NCI-H187 (cell line): ENCODE data around the gene SRSF12.
"Not testable (repeated sequence)": the region's sequence is repeated elsewhere in the genome, so short reads cannot be mapped to it uniquely, and the experiment has no call there.

Experiments
- DNase-seq, 2 experiments: peaks; one replicate each; lab custom pipeline; 2025; lab: John Stamatoyannopoulos, UW

Gene SRSF12

DNA sequence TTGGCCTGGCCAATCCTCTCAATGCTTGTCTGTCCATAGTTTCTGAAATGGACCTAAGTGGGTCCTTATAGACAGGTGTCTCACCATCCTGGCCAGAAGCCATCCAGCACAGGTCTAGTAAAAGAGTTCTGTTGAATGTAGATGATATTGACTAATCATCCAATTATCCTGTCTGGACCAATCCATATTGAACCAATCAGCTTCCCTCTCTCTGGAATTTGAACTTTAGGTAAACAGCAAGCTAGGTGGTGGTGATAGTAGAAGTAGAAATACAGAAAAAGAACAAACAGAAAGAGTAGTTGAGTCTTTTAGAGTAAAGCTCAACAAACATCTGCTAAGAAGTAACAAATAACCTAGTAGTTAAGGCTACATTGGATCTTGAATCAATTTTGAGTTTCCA is 46.8 kb downstream of the SRSF12 start:
- DNase-seq: no peak

DNA sequence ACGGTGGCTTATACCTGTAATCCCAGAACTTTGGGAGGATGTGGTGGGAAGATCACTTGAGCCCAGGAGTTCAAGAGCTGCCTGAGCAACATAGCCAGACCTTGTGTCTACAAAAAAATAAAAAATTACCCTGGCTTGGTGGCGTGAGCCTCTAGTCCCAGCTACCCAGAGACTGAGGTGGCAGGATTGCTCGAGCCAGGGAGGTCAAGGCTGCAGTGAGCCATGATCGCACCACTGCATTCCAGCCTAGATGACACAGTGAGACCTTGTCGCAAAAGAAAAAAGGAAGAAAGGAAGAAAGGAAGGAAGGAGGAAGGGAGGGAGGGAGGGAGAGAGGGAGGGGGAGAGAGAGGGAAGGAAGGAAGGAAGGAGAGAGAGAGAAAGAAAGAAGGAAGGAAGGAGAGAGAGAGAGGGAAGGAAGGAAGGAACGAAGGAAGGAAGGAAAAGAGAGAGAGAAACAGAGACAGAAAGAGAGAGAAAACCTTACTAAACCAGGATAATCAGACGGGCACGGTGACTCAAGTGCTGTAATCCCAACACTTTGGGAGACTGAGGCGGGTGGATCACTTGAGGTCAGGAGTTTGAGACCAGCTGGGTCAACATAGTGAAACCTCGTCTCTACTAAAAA is 48.2 kb downstream of the SRSF12 start:
- no peak for DNase-seq

DNA sequence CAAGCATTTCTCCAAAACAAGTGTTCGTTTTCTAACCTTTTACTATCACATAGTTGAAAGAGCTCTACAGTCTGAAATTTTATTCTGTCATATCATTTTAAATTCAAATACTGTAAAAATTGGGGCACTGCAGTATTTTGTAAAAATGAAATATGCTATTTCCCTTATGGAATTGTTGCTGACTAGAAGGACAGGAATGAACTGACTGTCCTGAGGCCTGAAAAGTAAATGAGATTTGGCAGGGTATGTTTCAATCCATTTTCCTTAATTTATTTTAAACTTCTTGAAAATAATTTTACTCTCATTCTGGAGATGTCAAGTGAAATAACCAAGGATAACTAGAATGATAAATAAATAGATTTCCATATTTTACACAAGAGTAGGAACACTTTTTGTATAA is 49.2 kb downstream of the SRSF12 start:
- DNase-seq: no peak

DNA sequence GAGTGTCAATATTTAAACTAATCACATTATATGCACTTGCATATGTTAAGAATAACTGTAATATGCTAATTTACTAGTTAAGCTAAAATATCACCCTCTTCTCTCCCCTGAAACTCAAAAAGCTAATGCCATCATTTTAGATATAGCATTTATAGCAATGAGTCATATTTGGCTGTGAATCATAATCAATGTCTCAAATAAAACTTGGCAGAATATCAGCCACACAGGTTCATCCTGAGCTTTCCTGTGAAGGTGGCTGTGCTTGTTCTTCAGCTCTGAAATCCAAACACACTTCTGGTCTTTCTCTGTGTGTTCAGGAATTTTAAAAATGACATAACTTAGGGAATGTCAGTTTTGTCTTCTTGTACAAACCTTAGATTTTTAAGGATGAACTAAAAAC is 50.1 kb downstream of the SRSF12 start:
- DNase-seq: no peak

DNA sequence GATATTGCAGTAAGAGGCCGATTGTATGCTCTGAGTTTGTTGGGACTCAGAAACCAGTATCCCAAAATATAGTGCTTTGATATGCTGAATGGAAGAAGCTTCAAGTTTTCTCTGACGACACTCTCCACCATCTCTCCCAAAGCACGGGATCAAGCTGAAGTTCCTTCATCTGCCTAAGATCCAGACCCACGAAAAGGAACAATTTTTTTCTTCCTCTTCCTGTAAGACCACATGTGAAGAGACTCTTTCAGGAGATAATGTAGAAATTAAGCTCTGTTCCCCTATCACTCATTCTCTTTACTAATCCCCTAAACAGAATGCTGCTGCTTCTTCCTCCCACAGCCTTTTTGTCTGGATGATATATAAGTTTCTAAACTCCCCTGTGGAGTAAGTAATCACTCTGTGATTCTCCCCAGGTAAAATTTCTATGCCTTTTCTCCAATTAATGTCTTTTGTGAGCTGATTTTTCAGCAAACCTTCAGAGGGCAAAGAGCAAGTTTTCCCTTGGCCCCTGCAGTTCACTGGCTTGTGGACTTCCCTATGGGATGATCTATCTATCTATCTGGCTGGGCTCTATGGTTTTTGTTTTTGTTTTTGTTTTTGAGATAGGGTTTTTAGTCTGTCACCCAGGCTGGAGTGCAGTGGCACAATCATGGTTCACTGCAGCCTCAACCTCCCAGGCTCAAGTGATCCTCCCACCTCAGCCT is 50.8 kb downstream of the SRSF12 start:
- no peak for DNase-seq

DNA sequence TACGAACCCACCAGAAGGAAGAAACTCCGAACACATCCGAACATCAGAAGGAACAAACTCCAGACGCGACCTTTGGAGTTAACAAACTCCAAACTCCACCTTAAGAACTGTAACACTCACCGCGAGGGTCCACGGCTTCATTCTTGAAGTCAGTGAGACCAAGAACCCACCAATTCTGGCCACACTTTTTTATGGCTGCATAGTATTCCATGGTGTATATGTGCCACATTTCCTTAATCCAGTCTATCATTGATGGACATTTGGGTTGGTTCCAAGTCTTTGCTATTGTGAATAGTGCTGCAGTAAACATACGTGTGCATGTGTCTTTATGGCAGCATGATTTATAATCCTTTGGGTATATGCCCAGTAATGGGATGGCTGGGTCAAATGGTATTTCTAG is 51.8 kb downstream of the SRSF12 start:
- not testable (repeated sequence) for DNase-seq

DNA sequence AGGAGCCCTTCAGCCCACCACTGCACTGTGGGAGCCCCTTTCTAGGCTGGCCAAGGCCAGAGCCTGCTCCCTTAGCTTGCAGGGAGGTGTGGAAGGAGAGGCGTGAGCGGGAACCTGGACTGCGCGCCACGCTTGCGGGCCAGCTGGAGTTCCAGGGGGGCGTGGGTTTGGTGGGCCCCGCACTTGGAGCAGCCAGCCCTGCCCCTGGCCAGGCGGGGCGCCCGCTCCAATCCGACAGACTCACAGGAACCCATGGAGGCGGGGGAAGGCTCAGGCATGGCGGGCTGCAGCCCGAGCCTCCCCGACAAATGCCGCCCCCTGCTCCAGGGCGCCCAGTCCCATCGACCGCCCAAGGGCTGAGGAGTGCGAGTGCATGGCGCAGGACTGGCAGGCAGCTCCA is 52.9 kb downstream of the SRSF12 start:
- DNase-seq: not testable (repeated sequence)

DNA sequence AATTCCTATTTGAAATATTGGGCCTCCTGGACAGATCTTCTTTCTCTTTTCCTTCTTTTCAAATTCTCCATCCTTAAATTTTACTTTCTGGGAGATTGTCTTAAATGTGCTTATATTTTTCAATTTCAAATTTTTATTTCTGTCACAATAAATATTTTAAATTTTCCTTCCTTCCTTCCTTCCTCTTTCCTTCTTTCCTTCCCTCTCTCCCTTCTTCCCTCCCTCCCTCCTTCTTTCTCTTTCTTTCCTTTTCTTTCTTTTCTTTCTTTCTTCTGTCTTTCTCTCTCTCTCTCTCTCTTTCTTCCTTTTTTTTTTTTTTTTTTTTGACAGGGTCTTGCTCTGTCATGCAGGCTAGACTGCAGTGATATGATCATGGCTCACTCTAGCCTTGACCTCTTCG is 54.0 kb downstream of the SRSF12 start:
- no peak for DNase-seq

DNA sequence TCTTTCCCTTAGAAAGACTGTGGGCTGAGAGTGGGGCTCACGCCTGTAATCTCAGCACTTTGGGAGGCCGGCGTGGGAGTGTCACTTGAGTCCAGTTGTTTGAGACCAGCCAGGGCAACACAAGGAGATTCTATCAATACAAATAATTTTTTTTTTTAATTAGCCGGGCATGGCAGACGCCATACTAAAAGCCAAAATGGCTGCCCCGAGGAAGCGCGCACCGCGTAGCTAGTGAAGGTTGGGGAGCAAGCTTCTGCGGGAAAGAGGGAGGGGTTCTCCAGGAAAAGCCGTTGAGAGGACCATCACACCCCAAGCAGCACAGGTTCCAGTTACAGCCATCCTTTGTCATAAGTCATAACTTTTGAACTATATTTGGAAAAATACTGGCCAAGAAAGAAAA is 58.6 kb downstream of the SRSF12 start:
- no peak for DNase-seq

DNA sequence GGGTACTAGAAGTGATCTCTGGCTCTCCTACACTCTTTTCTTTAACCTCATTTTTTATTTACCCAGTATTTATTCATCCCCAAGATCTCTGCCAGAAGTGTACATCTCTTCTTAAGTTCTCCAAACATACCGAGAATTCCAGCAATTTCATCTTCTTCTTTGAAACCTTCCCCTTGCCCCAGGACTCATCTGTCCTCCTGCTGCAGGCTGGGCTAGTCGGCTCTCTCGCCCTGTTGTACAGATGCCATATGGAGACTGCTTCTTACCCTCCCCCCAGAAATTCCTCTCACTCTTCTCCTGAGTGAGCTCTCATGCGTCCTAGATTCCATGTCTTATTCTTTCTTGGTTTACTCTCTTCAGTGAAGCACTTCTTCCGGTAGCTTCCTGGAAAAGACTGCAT is 59.2 kb downstream of the SRSF12 start:
- DNase-seq: no peak

DNA sequence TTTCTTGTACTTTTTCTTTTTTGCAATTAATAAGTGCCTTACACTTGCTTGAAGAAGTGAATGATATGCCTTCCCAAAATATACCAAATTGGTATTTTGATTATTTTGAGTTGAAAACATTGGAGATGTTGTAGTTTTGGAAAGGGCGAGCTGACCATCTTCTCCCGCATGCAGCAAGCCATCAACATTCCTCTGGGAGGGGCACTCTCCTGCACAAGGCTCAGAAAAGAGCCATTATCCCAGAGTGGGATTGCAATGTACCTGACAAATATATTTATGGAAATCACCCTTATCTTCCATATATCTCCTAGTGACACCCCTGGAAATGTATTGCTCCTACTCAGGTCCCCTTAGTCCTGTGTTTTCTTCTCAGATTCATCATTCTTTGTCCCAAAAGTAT is 60.1 kb downstream of the SRSF12 start:
- no peak for DNase-seq

DNA sequence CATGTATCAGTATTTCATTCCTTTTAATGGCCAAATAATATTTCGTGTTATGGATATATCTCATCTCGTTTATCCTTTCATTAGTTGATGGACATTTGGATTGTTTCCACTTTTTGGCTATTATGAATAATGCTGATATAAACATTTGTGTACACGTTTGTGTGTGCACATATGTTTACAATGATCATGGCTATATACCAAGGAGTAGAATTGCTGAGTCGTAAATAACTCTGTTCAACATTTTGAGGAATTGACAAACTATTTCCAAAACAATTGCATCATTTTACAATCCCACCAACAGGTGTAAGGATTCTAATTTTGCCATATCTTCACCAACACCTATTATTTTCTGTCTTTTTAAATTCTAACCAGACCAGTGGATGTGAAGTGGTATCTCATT is 63.7 kb downstream of the SRSF12 start:
- DNase-seq: no peak

DNA sequence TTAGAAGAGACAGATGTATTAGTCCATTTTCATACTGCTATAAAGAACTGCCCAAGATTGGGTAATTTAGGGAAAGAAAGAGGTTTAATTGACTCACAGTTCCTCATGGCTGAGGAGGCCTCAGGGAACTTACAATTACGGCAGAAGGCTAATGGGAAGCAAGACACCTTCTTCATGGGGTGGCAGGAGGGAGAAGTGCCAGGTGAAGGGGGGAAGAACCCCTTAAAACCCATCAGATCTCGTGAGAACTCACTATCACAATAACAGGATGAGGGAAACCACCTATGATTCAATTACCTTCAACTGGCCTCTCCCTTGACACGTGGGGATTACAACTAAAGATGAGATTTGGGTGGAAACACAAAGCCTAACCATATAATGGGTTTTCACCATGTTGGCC is 66.2 kb downstream of the SRSF12 start:
- DNase-seq: no peak

DNA sequence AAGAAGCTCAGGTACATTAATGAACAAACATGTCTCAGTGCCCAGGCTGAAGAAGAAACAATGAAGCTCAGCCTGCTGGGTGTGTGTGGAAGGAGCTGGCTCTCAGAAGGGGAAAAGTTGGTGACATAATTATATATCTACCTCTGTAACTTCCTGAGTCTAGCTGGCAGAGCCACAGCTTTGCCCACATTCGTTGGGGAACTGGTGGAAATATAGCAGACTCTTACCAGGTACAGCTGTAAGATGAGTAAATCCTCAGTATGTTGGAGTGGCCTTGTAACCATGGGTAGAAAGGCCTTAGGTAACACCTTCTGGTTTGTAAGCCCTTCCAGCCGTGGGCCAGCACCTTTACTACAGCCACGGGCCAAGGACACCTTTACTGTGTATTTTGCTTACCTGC is 67.2 kb downstream of the SRSF12 start:
- DNase-seq: no peak

DNA sequence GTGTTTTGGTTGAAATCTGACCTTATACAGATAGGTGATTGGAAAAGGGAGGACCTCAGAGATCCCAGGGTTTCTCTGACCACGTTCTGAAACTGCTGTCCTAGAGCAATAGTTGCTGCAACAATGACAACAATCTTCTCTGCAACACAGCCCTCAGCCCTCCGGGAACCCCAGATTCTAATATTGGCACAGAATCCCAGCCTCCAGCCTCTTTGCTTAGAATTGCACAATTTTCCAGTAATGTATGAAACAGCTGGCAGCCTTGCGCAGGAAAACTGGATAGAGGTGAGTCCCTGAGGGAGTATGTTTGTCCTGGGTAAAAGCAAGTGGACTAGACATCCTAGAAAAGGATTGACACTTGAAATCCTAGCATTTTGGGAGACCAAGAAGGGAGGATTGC is 67.7 kb downstream of the SRSF12 start:
- no peak for DNase-seq

DNA sequence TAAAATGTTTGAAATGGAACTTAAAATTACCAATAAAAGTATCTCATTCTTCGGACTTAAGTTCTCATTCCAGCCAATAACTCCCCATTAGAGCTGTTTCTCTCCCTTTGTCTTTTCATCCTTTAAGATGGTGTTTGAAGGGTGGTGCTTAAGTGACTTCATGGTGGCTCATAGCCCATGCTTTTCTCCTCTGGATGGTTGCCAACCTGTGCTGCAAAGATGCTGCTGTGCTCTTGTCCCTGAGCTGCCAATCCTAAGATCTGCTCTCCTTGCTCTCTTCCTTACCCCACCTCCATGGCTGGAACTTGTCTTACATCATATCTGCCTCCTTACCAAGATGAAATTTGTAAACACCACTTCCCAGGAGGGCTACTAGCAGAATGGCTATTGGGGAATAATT is 68.9 kb downstream of the SRSF12 start:
- no peak for DNase-seq

DNA sequence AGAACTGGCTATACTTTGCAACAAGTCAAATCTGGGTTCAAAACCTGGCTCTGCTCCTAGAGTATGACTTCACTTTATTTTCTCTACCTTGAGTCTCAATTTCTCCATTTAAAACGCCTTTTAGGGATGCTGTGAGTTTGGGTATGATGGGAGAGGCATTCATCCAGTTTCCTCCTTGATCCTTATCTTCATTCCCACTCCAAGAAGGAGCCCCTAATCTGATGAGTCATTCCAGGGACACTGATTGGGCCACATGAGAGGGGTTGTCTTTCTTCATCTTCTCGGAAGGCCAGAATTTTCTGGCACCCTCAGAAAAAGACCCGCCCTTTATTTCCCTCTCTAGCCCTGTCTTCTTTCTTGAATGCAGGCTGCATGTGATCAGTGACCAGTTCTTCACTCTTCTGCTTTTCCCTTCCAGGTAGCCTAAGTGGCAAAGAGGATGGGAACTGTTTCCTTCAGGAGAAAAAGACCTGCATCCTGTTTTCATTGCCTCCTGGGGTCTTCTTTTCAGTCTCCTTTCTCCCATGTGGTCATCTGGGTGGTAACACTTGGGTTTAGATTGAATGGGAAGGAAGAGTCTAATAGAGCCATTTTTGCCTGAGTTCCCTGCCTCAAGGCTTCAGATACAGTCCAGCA is 69.5 kb downstream of the SRSF12 start:
- no peak for DNase-seq

DNA sequence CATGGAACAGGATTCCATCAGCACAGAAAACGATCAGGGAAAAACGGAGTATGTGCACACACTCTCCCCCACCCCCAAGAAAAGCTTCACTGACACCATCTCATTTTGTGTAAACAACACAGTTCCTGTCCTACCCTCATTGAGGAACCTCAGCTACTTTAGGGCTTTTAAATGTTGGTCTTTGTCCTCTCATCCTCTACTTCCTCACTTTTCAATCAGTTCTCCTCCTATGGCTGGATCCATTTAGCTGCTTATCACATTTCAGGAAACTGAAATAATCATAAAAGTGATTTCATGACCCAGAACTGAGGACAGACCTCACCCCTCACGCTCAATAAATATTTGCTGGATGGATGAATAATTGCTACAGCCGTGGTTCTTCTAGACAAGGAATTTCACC is 70.4 kb downstream of the SRSF12 start:
- no peak for DNase-seq
